Mesothelial cell of epicardium (in vitro differentiated cells): ENCODE data around the gene NUBPL. TPM values are rescaled to one million over a fixed set of nuclear protein-coding genes. Genes with fewer than 3 reads are reported as not detected.

ENCODE experiments used
- DNase-seq, 2 experiments: peaks; one replicate each; pipeline ENCODE4 v3.0.0; 2021; ENCODE audit warnings: low spot score in 2 of 2; ENCODE audit not compliant: unreplicated experiment in 2 of 2
- H3K27ac Mint-ChIP-seq: 2 replicates; pipeline ENCODE4 v1.8.0; 2021; ENCODE audit warnings: mixed read lengths
- H3K27me3 Mint-ChIP-seq: 2 replicates; pipeline ENCODE4 v1.8.0; 2021; ENCODE audit warnings: low read depth, mixed read lengths
- H3K36me3 Mint-ChIP-seq: 2 replicates; pipeline ENCODE4 v1.8.0; 2021; ENCODE audit warnings: mixed read lengths
- H3K4me1 Mint-ChIP-seq: 2 replicates; pipeline ENCODE4 v1.8.0; 2021; ENCODE audit warnings: mixed read lengths
- H3K4me3 Mint-ChIP-seq: 2 replicates; pipeline ENCODE4 v1.8.0; 2021; ENCODE audit warnings: mild to moderate bottlenecking, moderate library complexity, mixed read lengths
- H3K9me3 Mint-ChIP-seq: 2 replicates; pipeline ENCODE4 v1.8.0; 2021; ENCODE audit warnings: mixed read lengths
- total RNA-seq: library from RNA; stranded (reverse); gene quantifications from 3 replicates; pipeline ENCODE4 v1.2.1, GENCODE V29; 2021
- TF ChIP-seq, protein P1 (sequence below): fragments of 200-600 bp; sonication (generic); IDR thresholded peaks from one replicate; pipeline ENCODE4 v1.5.0; 2021; ENCODE audit warnings: antibody characterized with exemption; ENCODE audit not compliant: unreplicated experiment

The NUBPL gene
- total RNA-seq, 1 donor from 2014 or later, result 19.7 TPM

DNA sequence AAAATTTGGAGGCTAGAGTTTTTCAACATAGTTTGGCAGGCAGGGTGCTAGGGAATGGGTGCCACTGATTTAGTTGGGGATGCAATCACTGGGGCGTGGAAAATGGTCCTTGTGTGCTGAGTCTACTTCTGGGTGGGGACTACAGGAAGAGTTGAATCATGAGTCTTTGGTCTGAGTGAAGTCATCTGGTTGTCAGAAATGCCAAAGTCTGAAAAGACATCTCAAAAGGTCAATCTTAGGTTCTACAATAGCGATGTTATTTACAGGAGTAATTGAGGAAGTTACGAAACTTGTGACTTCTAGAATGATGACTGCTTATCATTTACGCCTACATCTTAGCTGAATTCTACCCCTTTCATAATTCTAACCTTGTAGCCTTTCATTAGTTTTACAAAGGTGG is 209.1 kb downstream of the NUBPL start:
- Mint-ChIP-seq H3K36me3 (no peaks in the 10 kb centered on the region), H3K27ac (no peak overlapping the region), H3K4me3 (no peak overlapping the region), H3K4me1 (peaks cover 10% of the 10 kb centered on the region), H3K9me3 (no peaks in the 10 kb centered on the region), H3K27me3 (no peaks in the 10 kb centered on the region)
- DNase-seq, result no peak
- TF ChIP-seq, protein P1, sequence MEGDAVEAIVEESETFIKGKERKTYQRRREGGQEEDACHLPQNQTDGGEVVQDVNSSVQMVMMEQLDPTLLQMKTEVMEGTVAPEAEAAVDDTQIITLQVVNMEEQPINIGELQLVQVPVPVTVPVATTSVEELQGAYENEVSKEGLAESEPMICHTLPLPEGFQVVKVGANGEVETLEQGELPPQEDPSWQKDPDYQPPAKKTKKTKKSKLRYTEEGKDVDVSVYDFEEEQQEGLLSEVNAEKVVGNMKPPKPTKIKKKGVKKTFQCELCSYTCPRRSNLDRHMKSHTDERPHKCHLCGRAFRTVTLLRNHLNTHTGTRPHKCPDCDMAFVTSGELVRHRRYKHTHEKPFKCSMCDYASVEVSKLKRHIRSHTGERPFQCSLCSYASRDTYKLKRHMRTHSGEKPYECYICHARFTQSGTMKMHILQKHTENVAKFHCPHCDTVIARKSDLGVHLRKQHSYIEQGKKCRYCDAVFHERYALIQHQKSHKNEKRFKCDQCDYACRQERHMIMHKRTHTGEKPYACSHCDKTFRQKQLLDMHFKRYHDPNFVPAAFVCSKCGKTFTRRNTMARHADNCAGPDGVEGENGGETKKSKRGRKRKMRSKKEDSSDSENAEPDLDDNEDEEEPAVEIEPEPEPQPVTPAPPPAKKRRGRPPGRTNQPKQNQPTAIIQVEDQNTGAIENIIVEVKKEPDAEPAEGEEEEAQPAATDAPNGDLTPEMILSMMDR, result no peak

DNA sequence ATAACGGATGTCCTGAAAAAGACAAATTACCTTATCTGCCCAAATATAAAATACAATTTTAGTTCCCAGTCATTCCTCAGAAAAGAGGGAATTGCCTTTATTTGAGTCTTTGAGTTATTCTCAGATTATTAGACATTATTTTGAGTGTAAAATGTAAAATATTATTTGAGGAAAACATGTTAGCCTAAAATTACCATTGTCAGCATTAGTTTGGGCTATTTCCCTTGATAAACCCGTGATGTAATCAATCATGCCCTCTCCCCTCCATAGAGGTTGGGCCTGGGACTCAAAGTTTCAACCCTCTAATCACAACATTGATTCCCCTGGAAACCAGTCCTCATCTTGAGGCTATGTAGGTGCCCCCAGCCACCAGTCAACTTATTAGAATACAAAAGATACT is 213.4 kb downstream of the NUBPL start:
- Mint-ChIP-seq H3K4me1 (peaks cover 3% of the 10 kb centered on the region), H3K27ac (no peak overlapping the region), H3K27me3 (no peaks in the 10 kb centered on the region), H3K36me3 (peaks cover 7% of the 10 kb centered on the region), H3K4me3 (no peak overlapping the region), H3K9me3 (peaks cover 23% of the 10 kb centered on the region)
- DNase-seq, result no peak
- TF ChIP-seq, protein P1, result no peak

DNA sequence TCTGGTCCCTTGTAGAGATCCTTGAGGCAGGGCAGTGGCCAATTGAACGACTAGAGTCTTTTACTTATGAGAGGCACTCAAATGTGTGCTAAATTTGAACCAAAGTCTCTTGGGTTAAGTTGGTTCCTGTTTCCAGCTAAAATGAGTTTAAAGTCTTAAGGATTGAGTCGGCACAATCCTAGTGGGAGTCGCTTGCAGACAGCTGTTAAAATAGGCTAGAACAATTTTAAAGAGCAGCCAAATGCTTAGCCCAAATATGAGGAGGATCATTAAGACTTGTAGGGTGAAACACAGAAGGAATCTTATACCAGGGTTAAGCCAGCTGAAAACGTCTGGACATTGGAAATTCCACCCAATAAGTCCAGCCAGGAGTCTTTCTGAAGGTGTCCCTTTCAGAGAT is 216.1 kb downstream of the NUBPL start:
- Mint-ChIP-seq H3K27ac (no peak overlapping the region), H3K27me3 (no peaks in the 10 kb centered on the region), H3K36me3 (peaks cover 18% of the 10 kb centered on the region), H3K4me1 (no peaks in the 10 kb centered on the region), H3K9me3 (peaks cover 37% of the 10 kb centered on the region), H3K4me3 (no peak overlapping the region)
- no peak for DNase-seq
- TF ChIP-seq, protein P1, result no peak

DNA sequence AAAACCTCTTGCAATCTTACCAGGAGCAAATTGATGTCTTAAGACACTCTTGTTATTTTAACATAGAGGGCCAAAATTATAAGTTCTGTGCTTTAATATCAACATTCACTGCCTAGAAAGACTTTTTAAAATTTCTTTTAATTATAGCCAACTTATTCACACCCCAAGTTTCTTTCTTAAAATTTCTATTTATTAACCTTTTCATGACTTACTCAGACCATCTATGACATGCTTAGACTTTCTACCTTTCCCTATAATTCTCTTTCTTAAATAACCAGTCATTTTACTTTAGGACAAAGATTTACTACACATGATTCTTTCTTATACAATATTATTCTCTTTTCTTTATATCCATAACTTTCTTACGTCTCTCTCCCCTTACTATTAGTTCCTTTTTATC is 220.4 kb downstream of the NUBPL start:
- Mint-ChIP-seq H3K27ac (no peak overlapping the region), H3K36me3 (peaks cover 18% of the 10 kb centered on the region), H3K4me3 (no peak overlapping the region), H3K4me1 (no peaks in the 10 kb centered on the region), H3K9me3 (peaks cover 59% of the 10 kb centered on the region), H3K27me3 (no peaks in the 10 kb centered on the region)
- TF ChIP-seq, protein P1, result no peak
- no peak for DNase-seq

GRCh38 chr14:31785574-31785973 is 224.4 kb downstream of the NUBPL start:
- peaks cover 16% of the 10 kb centered on the region for H3K36me3 Mint-ChIP-seq
- no peaks in the 10 kb centered on the region for H3K4me1 Mint-ChIP-seq
- no peak overlapping the region for H3K4me3 Mint-ChIP-seq
- no peak overlapping the region for H3K27ac Mint-ChIP-seq
- DNase-seq, result no peak
- TF ChIP-seq, protein P1, result no peak
- no peaks in the 10 kb centered on the region for H3K27me3 Mint-ChIP-seq
- peaks cover 44% of the 10 kb centered on the region for H3K9me3 Mint-ChIP-seq

- Mint-ChIP-seq H3K27me3 (no peaks in the 10 kb centered on the region), H3K27ac (no peak overlapping the region), H3K4me3 (no peak overlapping the region), H3K9me3 (peaks cover 33% of the 10 kb centered on the region), H3K36me3 (peaks cover 7% of the 10 kb centered on the region), H3K4me1 (no peaks in the 10 kb centered on the region)
- no peak for DNase-seq
- TF ChIP-seq, protein P1, result no peak
These were observed 226.2 kb downstream of the NUBPL start for GRCh38 chr14:31787377-31787776.
